ENCODE measurements around the gene SLC16A9.
"Not testable (repeated sequence)": the region's sequence is repeated elsewhere in the genome, so short reads cannot be mapped to it uniquely, and the experiment has no call there.

The SLC16A9 gene

DNA sequence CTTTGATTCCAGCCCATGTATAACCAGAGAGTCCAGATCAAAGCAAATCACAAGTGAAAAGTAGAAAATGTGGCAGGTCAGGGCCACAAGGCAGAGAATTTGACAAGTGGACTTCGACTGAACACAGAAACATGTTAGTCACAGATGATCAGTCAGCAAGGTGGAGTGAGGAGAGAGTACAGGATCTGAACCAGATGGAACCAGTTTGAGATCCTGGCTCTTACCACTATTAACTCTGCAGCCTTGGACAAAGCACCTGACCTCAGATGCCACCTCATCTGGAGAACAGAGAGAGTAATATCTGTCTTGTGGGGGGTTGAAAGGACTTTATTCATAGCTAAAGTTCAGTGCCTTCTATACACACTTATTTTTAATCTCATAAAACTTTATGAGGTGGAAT lies 39.2 kb upstream of the SLC16A9 start:
- DNase-seq (ENCODE audit: extremely low spot score), result no peak

DNA sequence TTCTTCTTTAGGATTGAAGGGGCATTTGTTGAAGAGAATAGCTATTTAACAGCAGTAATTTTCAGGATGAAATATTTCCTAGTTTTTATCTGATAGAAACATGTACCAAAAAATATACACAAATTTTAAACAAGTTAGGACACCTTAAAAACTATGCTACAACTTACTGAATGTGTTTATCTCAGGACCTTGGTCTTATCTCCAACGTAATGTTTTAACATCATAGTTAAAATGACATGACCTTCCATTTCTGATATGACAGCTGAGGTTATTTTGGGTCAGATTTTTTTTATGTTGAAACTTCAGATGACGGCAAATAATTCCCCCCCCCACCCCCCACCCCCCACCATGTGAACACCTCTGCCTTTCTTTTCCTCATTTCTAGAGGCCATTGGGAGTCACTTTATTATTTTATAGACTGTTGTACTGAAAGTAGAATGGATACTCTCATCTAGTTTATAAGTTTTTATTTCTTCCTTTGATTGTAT lies 35.6 kb upstream of the SLC16A9 start:
- DNase-seq (ENCODE audit: extremely low spot score), result no peak
- ChIA-PET CTCF (no interaction called here), POLR2A (interaction anchor here (0.6 kb wide), 1 partner anchor 43 kb away, joined by 3 read pairs; no protein-coding TSS in a partner anchor)
- TF ChIP-seq ARNT (IDR thresholded peaks at IDR 0.05) (no peak), FOXA1 (IDR thresholded peaks at IDR 0.05) (no peak), L3MBTL2 (conservative IDR thresholded peaks at IDR 0.05) (no peak), FOXM1 (IDR thresholded peaks at IDR 0.05; ENCODE audit: borderline replicate concordance) (no peak), SP1 (IDR thresholded peaks at IDR 0.05) (no peak), ZNF384 (IDR thresholded peaks at IDR 0.05) (no peak), ELF4 (IDR thresholded peaks at IDR 0.05) (no peak), NFRKB (IDR thresholded peaks at IDR 0.05) (no peak), HDGF (IDR thresholded peaks at IDR 0.05; ENCODE audit: borderline replicate concordance) (no peak), SUZ12 (IDR thresholded peaks at IDR 0.05) (no peak), FOXK2 (IDR thresholded peaks at IDR 0.05) (no peak), LEF1 (IDR thresholded peaks at IDR 0.05; ENCODE audit: borderline replicate concordance) (no peak), TARDBP (IDR thresholded peaks at IDR 0.05) (no peak)
- TF ChIP-seq, protein P1, sequence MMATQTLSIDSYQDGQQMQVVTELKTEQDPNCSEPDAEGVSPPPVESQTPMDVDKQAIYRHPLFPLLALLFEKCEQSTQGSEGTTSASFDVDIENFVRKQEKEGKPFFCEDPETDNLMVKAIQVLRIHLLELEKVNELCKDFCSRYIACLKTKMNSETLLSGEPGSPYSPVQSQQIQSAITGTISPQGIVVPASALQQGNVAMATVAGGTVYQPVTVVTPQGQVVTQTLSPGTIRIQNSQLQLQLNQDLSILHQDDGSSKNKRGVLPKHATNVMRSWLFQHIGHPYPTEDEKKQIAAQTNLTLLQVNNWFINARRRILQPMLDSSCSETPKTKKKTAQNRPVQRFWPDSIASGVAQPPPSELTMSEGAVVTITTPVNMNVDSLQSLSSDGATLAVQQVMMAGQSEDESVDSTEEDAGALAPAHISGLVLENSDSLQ (IDR thresholded peaks at IDR 0.05), result no peak

More for the DNA sequence above, 39.2 kb upstream of the SLC16A9 start:
- ChIA-PET POLR2A (no interaction called here), CTCF (no interaction called here)
- TF ChIP-seq TARDBP (IDR thresholded peaks at IDR 0.05), result no peak
- no peak for TF ChIP-seq FOXM1 (IDR thresholded peaks at IDR 0.05; ENCODE audit: borderline replicate concordance)
- TF ChIP-seq CTBP1 (IDR thresholded peaks at IDR 0.05; ENCODE audit: borderline replicate concordance), result no peak

DNA sequence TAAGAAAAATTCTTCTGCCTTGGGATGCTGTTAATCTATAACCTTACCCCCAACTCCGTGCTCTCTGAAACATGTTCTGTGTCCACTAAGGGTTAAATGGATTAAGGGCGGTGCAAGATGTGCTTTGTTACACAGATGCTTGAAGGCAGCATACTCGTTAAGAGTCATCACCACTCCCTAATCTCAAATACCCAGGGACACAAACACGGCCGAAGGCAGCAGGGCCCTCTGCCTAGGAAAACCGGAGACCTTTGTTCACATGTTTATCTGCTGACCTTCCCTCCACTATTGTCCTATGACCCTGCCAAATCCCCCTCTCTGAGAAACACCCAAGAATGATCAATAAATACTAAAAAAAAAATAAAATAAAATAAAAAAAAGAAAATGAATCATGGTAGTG lies 35.1 kb upstream of the SLC16A9 start:
- CTCF ChIA-PET; DNase-seq (ENCODE audit: extremely low spot score): not testable (repeated sequence)
- POLR2A ChIA-PET, result interaction anchor here (0.6 kb wide), 1 partner anchor 44 kb away, joined by 3 read pairs; no protein-coding TSS in a partner anchor

DNA sequence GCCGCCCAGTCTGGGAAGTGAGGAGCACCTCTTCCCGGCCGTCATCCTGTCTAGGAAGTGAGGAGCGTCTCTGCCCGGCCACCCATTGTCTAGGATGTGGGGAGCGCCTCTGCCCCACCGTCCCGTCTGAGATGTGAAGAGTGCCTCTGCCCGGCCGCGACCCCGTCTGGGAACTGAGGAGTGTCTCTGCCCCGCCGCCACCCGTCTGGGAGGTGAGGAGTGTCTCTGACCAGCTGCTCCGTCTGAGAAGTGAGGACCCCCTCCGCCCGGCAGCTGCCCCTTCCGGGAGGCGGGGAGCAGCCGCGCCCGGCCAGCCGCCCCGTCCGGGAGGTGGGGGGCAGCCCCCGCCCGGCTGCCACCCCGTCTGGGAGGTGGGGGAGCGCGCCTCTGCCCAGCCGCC lies 34.5 kb upstream of the SLC16A9 start:
- DNase-seq (ENCODE audit: extremely low spot score); CTCF ChIA-PET; POLR2A ChIA-PET: not testable (repeated sequence)

DNA sequence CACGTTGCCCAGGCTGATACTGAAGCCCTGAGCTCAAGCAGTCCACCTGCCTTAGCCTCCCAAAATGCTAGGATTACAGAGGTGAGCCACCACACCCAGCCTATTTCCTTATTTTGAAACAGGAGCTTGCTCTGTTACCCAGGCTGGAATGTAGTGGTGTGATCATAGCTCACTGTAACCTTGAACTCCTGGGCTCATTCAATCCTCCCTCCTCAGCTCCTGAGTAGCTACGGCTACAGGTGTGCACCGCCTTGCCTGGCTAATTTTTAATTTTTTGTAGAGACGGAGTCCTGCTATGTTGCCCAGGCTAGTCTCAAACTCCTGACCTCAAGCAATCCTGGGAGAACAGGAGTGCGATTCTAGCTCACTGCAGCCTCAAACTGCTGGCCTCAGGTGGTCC lies 31.9 kb upstream of the SLC16A9 start:
- TF ChIP-seq ELF4 (IDR thresholded peaks at IDR 0.05), result no peak
- CTCF ChIA-PET, result no interaction called here

DNA sequence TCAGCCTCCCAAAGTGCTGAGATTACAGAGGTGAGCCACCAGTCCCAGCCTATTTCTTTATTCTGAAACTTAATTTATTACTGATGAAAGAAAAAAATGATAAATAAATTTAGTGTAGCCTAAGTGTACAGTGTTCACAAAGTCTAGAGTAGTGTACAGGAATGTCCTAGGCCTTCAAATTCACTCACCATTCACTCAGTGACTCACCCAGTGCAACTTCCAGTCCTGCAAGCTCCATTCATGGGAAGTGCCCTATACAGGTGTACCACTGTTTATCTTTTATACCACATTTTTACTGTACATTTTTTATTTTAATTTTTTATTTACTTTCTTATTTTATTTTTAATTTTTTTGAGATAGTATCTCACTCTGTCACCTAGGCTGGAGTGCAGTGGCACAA lies 31.4 kb upstream of the SLC16A9 start:
- no peak for TF ChIP-seq LEF1 (IDR thresholded peaks at IDR 0.05; ENCODE audit: borderline replicate concordance)
- TF ChIP-seq FOXM1 (IDR thresholded peaks at IDR 0.05; ENCODE audit: borderline replicate concordance), result no peak
- no peak for TF ChIP-seq ZNF384 (IDR thresholded peaks at IDR 0.05)
- TF ChIP-seq TARDBP (IDR thresholded peaks at IDR 0.05), result no peak
- TF ChIP-seq, protein P1 (IDR thresholded peaks at IDR 0.05), result no peak
- DNase-seq (ENCODE audit: extremely low spot score), result no peak
- CTCF ChIA-PET, result no interaction called here
- POLR2A ChIA-PET, result no interaction called here

More for the DNA sequence above, 31.9 kb upstream of the SLC16A9 start:
- POLR2A ChIA-PET, result no interaction called here
- no peak for DNase-seq (ENCODE audit: extremely low spot score)

DNA sequence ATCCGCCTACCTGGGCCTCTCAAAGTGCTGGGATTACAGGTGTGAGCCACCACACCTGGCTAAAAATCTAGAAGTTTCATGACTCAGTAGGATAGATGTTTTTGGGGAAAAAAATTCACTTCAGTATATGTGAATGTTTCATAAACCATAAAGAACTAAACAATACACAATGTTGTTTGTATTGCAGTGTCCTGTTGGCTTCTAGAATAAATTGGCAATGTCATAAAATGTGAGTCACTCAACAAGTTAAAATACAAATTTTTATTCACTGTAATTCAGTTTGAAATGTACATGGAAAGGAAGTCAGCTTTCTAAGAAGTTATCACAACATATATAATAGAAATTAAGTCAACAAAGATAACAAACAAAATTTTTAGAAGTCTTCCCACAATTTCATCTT lies 27.1 kb upstream of the SLC16A9 start:
- POLR2A ChIA-PET, result no interaction called here
- TF ChIP-seq CTBP1 (IDR thresholded peaks at IDR 0.05; ENCODE audit: borderline replicate concordance) (no peak), ZNF384 (IDR thresholded peaks at IDR 0.05) (no peak), HDGF (IDR thresholded peaks at IDR 0.05; ENCODE audit: borderline replicate concordance) (no peak), L3MBTL2 (conservative IDR thresholded peaks at IDR 0.05) (no peak), FOXA1 (IDR thresholded peaks at IDR 0.05) (no peak)
- no peak for DNase-seq (ENCODE audit: extremely low spot score)
- CTCF ChIA-PET, result no interaction called here

DNA sequence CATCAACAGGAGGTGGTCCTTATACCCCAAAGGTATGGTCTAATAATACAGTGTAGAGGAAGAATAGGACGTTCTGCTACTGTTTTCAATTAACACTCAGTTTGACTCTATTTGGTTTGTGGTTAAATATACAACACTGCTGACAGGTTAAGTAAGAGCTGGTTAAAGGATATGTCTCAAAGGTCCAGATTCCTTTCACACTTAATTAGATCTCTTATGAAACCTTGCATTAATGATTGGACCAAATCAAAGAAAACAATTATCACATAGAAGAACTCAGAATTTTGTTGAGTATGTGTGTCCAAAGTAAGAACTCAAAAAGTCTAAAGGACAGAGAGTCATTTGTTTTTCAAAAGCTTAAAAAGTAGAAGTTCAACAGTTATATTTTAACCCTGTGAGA lies 25.6 kb upstream of the SLC16A9 start:
- no peak for DNase-seq (ENCODE audit: extremely low spot score)
- ChIA-PET POLR2A (no interaction called here), CTCF (no interaction called here)
- TF ChIP-seq L3MBTL2 (conservative IDR thresholded peaks at IDR 0.05), result no peak
- TF ChIP-seq ELF4 (IDR thresholded peaks at IDR 0.05), result no peak
- no peak for TF ChIP-seq ARNT (IDR thresholded peaks at IDR 0.05)
- no peak for TF ChIP-seq BHLHE40 (IDR thresholded peaks at IDR 0.05; ENCODE audit: borderline replicate concordance)
- no peak for TF ChIP-seq TARDBP (IDR thresholded peaks at IDR 0.05)
- no peak for TF ChIP-seq LEF1 (IDR thresholded peaks at IDR 0.05; ENCODE audit: borderline replicate concordance)
- TF ChIP-seq HDGF (IDR thresholded peaks at IDR 0.05; ENCODE audit: borderline replicate concordance), result no peak
- no peak for TF ChIP-seq SUZ12 (IDR thresholded peaks at IDR 0.05)
- no peak for TF ChIP-seq CTBP1 (IDR thresholded peaks at IDR 0.05; ENCODE audit: borderline replicate concordance)
- no peak for TF ChIP-seq FOXA1 (IDR thresholded peaks at IDR 0.05)
- no peak for TF ChIP-seq SP1 (IDR thresholded peaks at IDR 0.05)
- TF ChIP-seq FOXK2 (IDR thresholded peaks at IDR 0.05), result no peak
- TF ChIP-seq ZNF384 (IDR thresholded peaks at IDR 0.05), result no peak
- TF ChIP-seq NFRKB (IDR thresholded peaks at IDR 0.05), result no peak
- TF ChIP-seq FOXM1 (IDR thresholded peaks at IDR 0.05; ENCODE audit: borderline replicate concordance), result no peak

Measured in HEK293T (cell line).